ENCODE data around the gene C5orf22.

DNA sequence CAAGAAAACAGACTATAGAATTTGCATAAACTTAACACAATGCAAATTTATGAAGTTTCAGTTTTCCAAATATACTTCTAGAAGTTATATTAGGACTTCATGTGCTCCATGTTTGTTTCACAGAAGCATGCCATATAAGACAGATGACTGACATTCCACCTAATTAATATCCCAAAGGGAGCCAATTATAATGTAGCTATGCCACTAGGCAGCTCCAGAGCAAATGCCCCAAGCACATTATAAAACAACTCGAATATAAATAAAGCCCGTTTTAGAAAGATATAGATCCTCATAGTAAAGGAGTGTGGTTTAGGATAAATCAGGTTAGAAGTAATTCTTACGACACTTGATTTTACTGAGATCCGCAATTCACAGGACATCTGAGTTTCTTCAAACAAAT is 9.1 kb upstream of the C5orf22 start:
- TF ChIP-seq, protein P1, sequence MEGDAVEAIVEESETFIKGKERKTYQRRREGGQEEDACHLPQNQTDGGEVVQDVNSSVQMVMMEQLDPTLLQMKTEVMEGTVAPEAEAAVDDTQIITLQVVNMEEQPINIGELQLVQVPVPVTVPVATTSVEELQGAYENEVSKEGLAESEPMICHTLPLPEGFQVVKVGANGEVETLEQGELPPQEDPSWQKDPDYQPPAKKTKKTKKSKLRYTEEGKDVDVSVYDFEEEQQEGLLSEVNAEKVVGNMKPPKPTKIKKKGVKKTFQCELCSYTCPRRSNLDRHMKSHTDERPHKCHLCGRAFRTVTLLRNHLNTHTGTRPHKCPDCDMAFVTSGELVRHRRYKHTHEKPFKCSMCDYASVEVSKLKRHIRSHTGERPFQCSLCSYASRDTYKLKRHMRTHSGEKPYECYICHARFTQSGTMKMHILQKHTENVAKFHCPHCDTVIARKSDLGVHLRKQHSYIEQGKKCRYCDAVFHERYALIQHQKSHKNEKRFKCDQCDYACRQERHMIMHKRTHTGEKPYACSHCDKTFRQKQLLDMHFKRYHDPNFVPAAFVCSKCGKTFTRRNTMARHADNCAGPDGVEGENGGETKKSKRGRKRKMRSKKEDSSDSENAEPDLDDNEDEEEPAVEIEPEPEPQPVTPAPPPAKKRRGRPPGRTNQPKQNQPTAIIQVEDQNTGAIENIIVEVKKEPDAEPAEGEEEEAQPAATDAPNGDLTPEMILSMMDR (IDR thresholded peaks at IDR 0.05; ENCODE audit: low read depth, low read length, poor library complexity, severe bottlenecking), result no peak
- no peak for TF ChIP-seq EZH2phosphoT487 (IDR thresholded peaks at IDR 0.05; ENCODE audit: borderline replicate concordance, low read length)

Data from DOHH2 (cell line).